ENCODE measurements around the gene CHKA. TPM values are rescaled to one million over a fixed set of nuclear protein-coding genes. Genes with fewer than 3 reads are reported as not detected.

The CHKA gene
- total RNA-seq, 1 experiment from 2014 or later, result 63.0 TPM

- Mint-ChIP-seq H3K9me3 (no peaks in the 10 kb centered on the region), H3K27ac (peak overlapping the region in 1 of 3 experiments; percentile 50; a peak in 2 of 7 replicates), H3K27me3 (ENCODE audit: low read depth) (no peaks in the 10 kb centered on the region), H3K36me3 (ENCODE audit: insufficient read depth in 1 of 3, low read depth in 3 of 3) (peaks cover 10 to 43% (median 26%) of the 10 kb centered on the region in 3 experiments; a peak in 6 of 7 replicates), H3K4me3 (no peak overlapping the region), H3K4me1 (peaks cover 5 to 7% of the 10 kb centered on the region in 2 experiments; a peak in 3 of 4 replicates)
- WGBS (ENCODE audit: extremely low coverage, insufficient read length, low lambda C conversion rate), result no CpG with 5 or more reads among the region's 2 CpGs
- no peak overlapping the region for H2AK5ac ChIP-seq (ENCODE audit: insufficient read length, low read length)
- no peak overlapping the region for H4K8ac ChIP-seq (replicated peaks; ENCODE audit: insufficient read length, low read depth, low read length)
- H3K9ac ChIP-seq (ENCODE audit: extremely low read depth, insufficient read length, low read length), result no peak overlapping the region
- H3K79me1 ChIP-seq (ENCODE audit: insufficient read depth, low read depth, low read length, poor library complexity, severe bottlenecking), result no peaks in the 10 kb centered on the region
- TF ChIP-seq CTCF (conservative IDR thresholded peaks at IDR 0.05), result no peak
- no peak for DNase-seq
- H2BK120ac ChIP-seq (ENCODE audit: low read depth, low read length, poor library complexity, severe bottlenecking), result no peak overlapping the region
- no peak overlapping the region for H4K91ac ChIP-seq (ENCODE audit: insufficient read length, low read depth, low read length)
- H4K20me1 ChIP-seq (ENCODE audit: control insufficient read depth, insufficient read depth, insufficient read length), result no peaks in the 10 kb centered on the region
- H2AFZ ChIP-seq (ENCODE audit: low read length), result no peak overlapping the region
- no peak overlapping the region for H4K5ac ChIP-seq (ENCODE audit: insufficient read length, low read depth, low read length)
- H3T11ph ChIP-seq (ENCODE audit: low read length), result no peak overlapping the region
- no peak overlapping the region for H3K27ac ChIP-seq (ENCODE audit: insufficient read length, low read depth, low read length)
- H2BK15ac ChIP-seq (ENCODE audit: low read depth, low read length), result no peak overlapping the region
- no peak overlapping the region for H2BK12ac ChIP-seq (ENCODE audit: insufficient read length, low read depth, low read length)
- no peak overlapping the region for H3K18ac ChIP-seq (ENCODE audit: insufficient read length, low read depth, low read length)
- H2BK5ac ChIP-seq (ENCODE audit: insufficient read length, low read length), result no peak overlapping the region
- no peak overlapping the region for H3K23ac ChIP-seq (ENCODE audit: insufficient read length, low read depth, low read length)
- H3K14ac ChIP-seq (ENCODE audit: insufficient read depth, low read length), result no peak overlapping the region
- H3K4me1 ChIP-seq (ENCODE audit: insufficient read depth, low read length), result no peaks in the 10 kb centered on the region
- no peak overlapping the region for H3K4ac ChIP-seq (ENCODE audit: low read depth, low read length)
- H2BK20ac ChIP-seq (ENCODE audit: low read depth, low read length, poor library complexity, severe bottlenecking), result no peak overlapping the region
- H3K27me3 ChIP-seq (ENCODE audit: insufficient read depth, low read length), result no peaks in the 10 kb centered on the region
- H3K4me2 ChIP-seq (ENCODE audit: insufficient read depth, insufficient read length, low read length), result no peak overlapping the region
- no peak overlapping the region for H3K56ac ChIP-seq (ENCODE audit: insufficient read length, low read depth, low read length)
- no peaks in the 10 kb centered on the region for H3K79me2 ChIP-seq (ENCODE audit: insufficient read depth, low read length)
- H3K23me2 ChIP-seq (ENCODE audit: insufficient read length, low read depth, low read length, poor library complexity, severe bottlenecking), result no peaks in the 10 kb centered on the region
- H3K9me3 ChIP-seq (ENCODE audit: control insufficient read depth, low read depth, low read length), result no peaks in the 10 kb centered on the region
These were observed 43.2 kb upstream of the CHKA start for GRCh38 chr11:68164437-68164836.

All from H9 (cell line).